ENCODE measurements around the gene ATXN7L1.

Gene ATXN7L1

GRCh38 chr7:105653441-105654005, 222.9 kb downstream of the ATXN7L1 start:
- Histone ChIP-seq H3K27me3 (ENCODE audit: control insufficient read depth in 2 of 2, insufficient read depth in 2 of 2, low read length in 2 of 2) (no peaks in the 10 kb centered on the region), H3K9ac (ENCODE audit: low read depth in 1 of 2, low read length in 2 of 2) (no peak overlapping the region), H3K27ac (ENCODE audit: low read depth in 2 of 2, low read length in 2 of 2) (no peak overlapping the region), H3K4me1 (ENCODE audit: control insufficient read depth in 2 of 2, insufficient read depth in 2 of 2, low read length in 2 of 2) (peaks cover 0 to 2% of the 10 kb centered on the region in 2 donors), H3K9me3 (ENCODE audit: control insufficient read depth in 2 of 2, low read length in 2 of 2) (no peaks in the 10 kb centered on the region), H3K36me3 (ENCODE audit: control insufficient read depth in 2 of 2, insufficient read depth in 2 of 2, low read length in 2 of 2) (peaks cover 3 to 8% of the 10 kb centered on the region in 2 donors), H3K4me3 (ENCODE audit: low read length in 2 of 2) (no peak overlapping the region)

GRCh38 chr7:105652359-105652993, 223.9 kb downstream of the ATXN7L1 start:
- Histone ChIP-seq H3K9ac (ENCODE audit: low read depth in 1 of 2, low read length in 2 of 2) (no peak overlapping the region), H3K9me3 (ENCODE audit: control insufficient read depth in 2 of 2, low read length in 2 of 2) (no peaks in the 10 kb centered on the region), H3K4me3 (ENCODE audit: low read length in 2 of 2) (no peak overlapping the region), H3K4me1 (ENCODE audit: control insufficient read depth in 2 of 2, insufficient read depth in 2 of 2, low read length in 2 of 2) (peaks cover 0 to 2% of the 10 kb centered on the region in 2 donors), H3K27me3 (ENCODE audit: control insufficient read depth in 2 of 2, insufficient read depth in 2 of 2, low read length in 2 of 2) (no peaks in the 10 kb centered on the region), H3K27ac (ENCODE audit: low read depth in 2 of 2, low read length in 2 of 2) (no peak overlapping the region), H3K36me3 (ENCODE audit: control insufficient read depth in 2 of 2, insufficient read depth in 2 of 2, low read length in 2 of 2) (peaks cover 0 to 8% of the 10 kb centered on the region in 2 donors)

- peaks cover 0 to 8% of the 10 kb centered on the region in 2 donors for H3K36me3 ChIP-seq (ENCODE audit: control insufficient read depth in 2 of 2, insufficient read depth in 2 of 2, low read length in 2 of 2)
- no peaks in the 10 kb centered on the region for H3K27me3 ChIP-seq (ENCODE audit: control insufficient read depth in 2 of 2, insufficient read depth in 2 of 2, low read length in 2 of 2)
- H3K4me3 ChIP-seq (ENCODE audit: low read length in 2 of 2) = no peak overlapping the region
- peaks cover 0 to 2% of the 10 kb centered on the region in 2 donors for H3K4me1 ChIP-seq (ENCODE audit: control insufficient read depth in 2 of 2, insufficient read depth in 2 of 2, low read length in 2 of 2)
- H3K27ac ChIP-seq (ENCODE audit: low read depth in 2 of 2, low read length in 2 of 2) = no peak overlapping the region
- no peak overlapping the region for H3K9ac ChIP-seq (ENCODE audit: low read depth in 1 of 2, low read length in 2 of 2)
- H3K9me3 ChIP-seq (ENCODE audit: control insufficient read depth in 2 of 2, low read length in 2 of 2) = no peaks in the 10 kb centered on the region
These were observed 224.6 kb downstream of the ATXN7L1 start for GRCh38 chr7:105651798-105652197.

- Histone ChIP-seq H3K36me3 (ENCODE audit: control insufficient read depth in 2 of 2, insufficient read depth in 2 of 2, low read length in 2 of 2) (peaks cover 0 to 8% of the 10 kb centered on the region in 2 donors), H3K9me3 (ENCODE audit: control insufficient read depth in 2 of 2, low read length in 2 of 2) (no peaks in the 10 kb centered on the region), H3K27me3 (ENCODE audit: control insufficient read depth in 2 of 2, insufficient read depth in 2 of 2, low read length in 2 of 2) (no peaks in the 10 kb centered on the region), H3K9ac (ENCODE audit: low read depth in 1 of 2, low read length in 2 of 2) (no peak overlapping the region), H3K27ac (ENCODE audit: low read depth in 2 of 2, low read length in 2 of 2) (no peak overlapping the region), H3K4me3 (ENCODE audit: low read length in 2 of 2) (no peak overlapping the region), H3K4me1 (ENCODE audit: control insufficient read depth in 2 of 2, insufficient read depth in 2 of 2, low read length in 2 of 2) (peaks cover 0 to 2% of the 10 kb centered on the region in 2 donors)
These were observed 225.9 kb downstream of the ATXN7L1 start for GRCh38 chr7:105650382-105650970.

GRCh38 chr7:105649727-105650381, 226.5 kb downstream of the ATXN7L1 start:
- Histone ChIP-seq H3K9ac (ENCODE audit: low read depth in 1 of 2, low read length in 2 of 2) (no peak overlapping the region), H3K4me1 (ENCODE audit: control insufficient read depth in 2 of 2, insufficient read depth in 2 of 2, low read length in 2 of 2) (peaks cover 0 to 2% of the 10 kb centered on the region in 2 donors), H3K27me3 (ENCODE audit: control insufficient read depth in 2 of 2, insufficient read depth in 2 of 2, low read length in 2 of 2) (no peaks in the 10 kb centered on the region), H3K27ac (ENCODE audit: low read depth in 2 of 2, low read length in 2 of 2) (no peak overlapping the region), H3K9me3 (ENCODE audit: control insufficient read depth in 2 of 2, low read length in 2 of 2) (no peaks in the 10 kb centered on the region), H3K36me3 (ENCODE audit: control insufficient read depth in 2 of 2, insufficient read depth in 2 of 2, low read length in 2 of 2) (peaks cover 0 to 8% of the 10 kb centered on the region in 2 donors), H3K4me3 (ENCODE audit: low read length in 2 of 2) (no peak overlapping the region)

GRCh38 chr7:105648561-105649401, 227.6 kb downstream of the ATXN7L1 start:
- Histone ChIP-seq H3K9ac (ENCODE audit: low read depth in 1 of 2, low read length in 2 of 2) (no peak overlapping the region), H3K4me1 (ENCODE audit: control insufficient read depth in 2 of 2, insufficient read depth in 2 of 2, low read length in 2 of 2) (peaks cover 0 to 2% of the 10 kb centered on the region in 2 donors), H3K36me3 (ENCODE audit: control insufficient read depth in 2 of 2, insufficient read depth in 2 of 2, low read length in 2 of 2) (peaks cover 0 to 7% of the 10 kb centered on the region in 2 donors), H3K4me3 (ENCODE audit: low read length in 2 of 2) (no peak overlapping the region), H3K9me3 (ENCODE audit: control insufficient read depth in 2 of 2, low read length in 2 of 2) (no peaks in the 10 kb centered on the region), H3K27me3 (ENCODE audit: control insufficient read depth in 2 of 2, insufficient read depth in 2 of 2, low read length in 2 of 2) (no peaks in the 10 kb centered on the region), H3K27ac (ENCODE audit: low read depth in 2 of 2, low read length in 2 of 2) (no peak overlapping the region)

GRCh38 chr7:105647591-105647990, 228.8 kb downstream of the ATXN7L1 start:
- Histone ChIP-seq H3K27me3 (ENCODE audit: control insufficient read depth in 2 of 2, insufficient read depth in 2 of 2, low read length in 2 of 2) (no peaks in the 10 kb centered on the region), H3K9ac (ENCODE audit: low read depth in 1 of 2, low read length in 2 of 2) (no peak overlapping the region), H3K27ac (ENCODE audit: low read depth in 2 of 2, low read length in 2 of 2) (no peak overlapping the region), H3K4me1 (ENCODE audit: control insufficient read depth in 2 of 2, insufficient read depth in 2 of 2, low read length in 2 of 2) (no peaks in the 10 kb centered on the region), H3K36me3 (ENCODE audit: control insufficient read depth in 2 of 2, insufficient read depth in 2 of 2, low read length in 2 of 2) (peaks cover under 1 to 16% of the 10 kb centered on the region in 2 donors), H3K9me3 (ENCODE audit: control insufficient read depth in 2 of 2, low read length in 2 of 2) (no peaks in the 10 kb centered on the region), H3K4me3 (ENCODE audit: low read length in 2 of 2) (no peak overlapping the region)

GRCh38 chr7:105644937-105645336, 231.5 kb downstream of the ATXN7L1 start:
- no peaks in the 10 kb centered on the region for H3K27me3 ChIP-seq (ENCODE audit: control insufficient read depth in 2 of 2, insufficient read depth in 2 of 2, low read length in 2 of 2)

GRCh38 chr7:105643851-105644250, 232.5 kb downstream of the ATXN7L1 start:
- Histone ChIP-seq H3K4me3 (ENCODE audit: low read length in 2 of 2) (no peak overlapping the region), H3K27me3 (ENCODE audit: control insufficient read depth in 2 of 2, insufficient read depth in 2 of 2, low read length in 2 of 2) (no peaks in the 10 kb centered on the region), H3K9me3 (ENCODE audit: control insufficient read depth in 2 of 2, low read length in 2 of 2) (no peaks in the 10 kb centered on the region), H3K36me3 (ENCODE audit: control insufficient read depth in 2 of 2, insufficient read depth in 2 of 2, low read length in 2 of 2) (peaks cover 9 to 19% of the 10 kb centered on the region in 2 donors), H3K27ac (ENCODE audit: low read depth in 2 of 2, low read length in 2 of 2) (no peak overlapping the region), H3K9ac (ENCODE audit: low read depth in 1 of 2, low read length in 2 of 2) (no peak overlapping the region), H3K4me1 (ENCODE audit: control insufficient read depth in 2 of 2, insufficient read depth in 2 of 2, low read length in 2 of 2) (peaks cover 6 to 8% of the 10 kb centered on the region in 2 donors)

More at GRCh38 chr7:105644937-105645336, 231.5 kb downstream of the ATXN7L1 start:
- Histone ChIP-seq H3K9ac (ENCODE audit: low read depth in 1 of 2, low read length in 2 of 2) (no peak overlapping the region), H3K4me3 (ENCODE audit: low read length in 2 of 2) (no peak overlapping the region), H3K27ac (ENCODE audit: low read depth in 2 of 2, low read length in 2 of 2) (no peak overlapping the region), H3K4me1 (ENCODE audit: control insufficient read depth in 2 of 2, insufficient read depth in 2 of 2, low read length in 2 of 2) (peaks cover 1 to 4% of the 10 kb centered on the region in 2 donors), H3K9me3 (ENCODE audit: control insufficient read depth in 2 of 2, low read length in 2 of 2) (no peaks in the 10 kb centered on the region), H3K36me3 (ENCODE audit: control insufficient read depth in 2 of 2, insufficient read depth in 2 of 2, low read length in 2 of 2) (peaks cover 9 to 19% of the 10 kb centered on the region in 2 donors)
